Mesothelial cell of epicardium (in vitro differentiated cells): Measurements from ENCODE around the gene DICER1. TPM values are rescaled to one million over a fixed set of nuclear protein-coding genes. Genes with fewer than 3 reads are reported as not detected.

Experiments used
- DNase-seq, 2 experiments: peaks; one replicate each; pipeline ENCODE4 v3.0.0; 2021; ENCODE audit warnings: low spot score in 2 of 2; ENCODE audit not compliant: unreplicated experiment in 2 of 2
- H3K27ac Mint-ChIP-seq: 2 replicates; pipeline ENCODE4 v1.8.0; 2021; ENCODE audit warnings: mixed read lengths
- H3K27me3 Mint-ChIP-seq: 2 replicates; pipeline ENCODE4 v1.8.0; 2021; ENCODE audit warnings: low read depth, mixed read lengths
- H3K36me3 Mint-ChIP-seq: 2 replicates; pipeline ENCODE4 v1.8.0; 2021; ENCODE audit warnings: mixed read lengths
- H3K4me1 Mint-ChIP-seq: 2 replicates; pipeline ENCODE4 v1.8.0; 2021; ENCODE audit warnings: mixed read lengths
- H3K4me3 Mint-ChIP-seq: 2 replicates; pipeline ENCODE4 v1.8.0; 2021; ENCODE audit warnings: mild to moderate bottlenecking, moderate library complexity, mixed read lengths
- H3K9me3 Mint-ChIP-seq: 2 replicates; pipeline ENCODE4 v1.8.0; 2021; ENCODE audit warnings: mixed read lengths
- CTCF ChIP-seq: fragments of 200-600 bp; sonication (generic); IDR thresholded peaks from one replicate; pipeline ENCODE4 v1.5.0; 2021; ENCODE audit warnings: antibody characterized with exemption; ENCODE audit not compliant: unreplicated experiment
- total RNA-seq: library from RNA; stranded (reverse); gene quantifications from 3 replicates; pipeline ENCODE4 v1.2.1, GENCODE V29; 2021

DICER1 gene
- total RNA-seq, 1 donor from 2014 or later: 148 TPM

GRCh38 chr14:95107711-95108110 lies 49.6 kb downstream of the DICER1 start:
- Mint-ChIP-seq H3K4me3 (no peak overlapping the region), H3K27ac (no peak overlapping the region), H3K36me3 (peaks cover 47% of the 10 kb centered on the region), H3K9me3 (no peaks in the 10 kb centered on the region), H3K4me1 (peaks cover 1% of the 10 kb centered on the region), H3K27me3 (no peaks in the 10 kb centered on the region)
- no peak for DNase-seq
- no peak for TF ChIP-seq CTCF

- no peak overlapping the region for H3K27ac Mint-ChIP-seq
- H3K27me3 Mint-ChIP-seq: no peaks in the 10 kb centered on the region
- peaks cover 5% of the 10 kb centered on the region for H3K4me1 Mint-ChIP-seq
- no peaks in the 10 kb centered on the region for H3K9me3 Mint-ChIP-seq
- peaks cover 54% of the 10 kb centered on the region for H3K36me3 Mint-ChIP-seq
- H3K4me3 Mint-ChIP-seq: no peak overlapping the region
- no peak for DNase-seq
- no peak for TF ChIP-seq CTCF
These were observed 50.4 kb downstream of the DICER1 start for GRCh38 chr14:95106971-95107370.

GRCh38 chr14:95104911-95105310 lies 52.4 kb downstream of the DICER1 start:
- no peak for DNase-seq
- Mint-ChIP-seq H3K36me3 (peaks cover 47% of the 10 kb centered on the region), H3K4me1 (peaks cover 11% of the 10 kb centered on the region), H3K27ac (no peak overlapping the region), H3K4me3 (no peak overlapping the region), H3K9me3 (no peaks in the 10 kb centered on the region), H3K27me3 (no peaks in the 10 kb centered on the region)
- no peak for TF ChIP-seq CTCF

- Mint-ChIP-seq H3K4me3 (no peak overlapping the region), H3K4me1 (peaks cover 20% of the 10 kb centered on the region), H3K36me3 (peaks cover 36% of the 10 kb centered on the region)
These were observed 54.7 kb downstream of the DICER1 start for GRCh38 chr14:95102680-95103044.

GRCh38 chr14:95101736-95102679 lies 55.3 kb downstream of the DICER1 start:
- H3K4me3 Mint-ChIP-seq: no peak overlapping the region
- H3K27ac Mint-ChIP-seq: peak overlapping the region; percentile 48
- H3K27me3 Mint-ChIP-seq: no peaks in the 10 kb centered on the region
- no peak for TF ChIP-seq CTCF
- peaks cover 35% of the 10 kb centered on the region for H3K36me3 Mint-ChIP-seq
- DNase-seq: no peak
- no peaks in the 10 kb centered on the region for H3K9me3 Mint-ChIP-seq
- H3K4me1 Mint-ChIP-seq: peaks cover 25% of the 10 kb centered on the region

More at GRCh38 chr14:95102680-95103044, 54.7 kb downstream of the DICER1 start:
- Mint-ChIP-seq H3K27ac (peak overlapping the region; percentile 48), H3K27me3 (no peaks in the 10 kb centered on the region), H3K9me3 (no peaks in the 10 kb centered on the region)
- TF ChIP-seq CTCF: no peak
- DNase-seq: no peak
